HCT116 (cell line): Measurements from ENCODE around the gene PRKCZ. TPM values are rescaled to one million over a fixed set of nuclear protein-coding genes. Genes with fewer than 3 reads are reported as not detected.

Experiments
- ATAC-seq: fragments of 200-7000 bp; cut with Tn5 transposase; 2 replicates; pipeline ENCODE4 v1.9.1; 2020; ENCODE audit warnings: mild to moderate bottlenecking, moderate library complexity
- BruUV-seq: library from RNA; stranded (reverse); fragments of 400-500 nt; replicated peaks from 2 replicates; lab custom pipeline; 2021; lab: Mats Ljungman, UMichigan
- CTCF ChIA-PET: fragments of 300-600 bp; sonication (Branson Sonifier 250); formaldehyde crosslinking; loops from one replicate; lab custom pipeline; 2021; ENCODE audit warnings: antibody characterized with exemption; lab: Charles Lee
- POLR2A ChIA-PET: fragments of 300-600, 350-600 bp; sonication (Branson Sonifier 250); formaldehyde crosslinking; loops from one replicate; lab custom pipeline; 2021; ENCODE audit warnings: antibody characterized with exemption; lab: Charles Lee
- RAD21 ChIA-PET, 2 experiments: fragments of 300-600 bp; sonication (Branson Sonifier 250); formaldehyde crosslinking; loops; one replicate each; lab custom pipeline; 2023; ENCODE audit warnings: low total read pairs in 2 of 2; ENCODE audit not compliant: uncharacterized antibody in 2 of 2, unreplicated experiment in 2 of 2, low non-redundant PET in 1 of 2; lab: Charles Lee
- DNase-seq: peaks from one replicate; pipeline ENCODE4 v3.0.0-alpha.2; 2010; ENCODE audit warnings: low read depth, low spot score
- H2AFZ ChIP-seq: fragments of 200-600 bp; shearing (Covaris generic), sonication (generic); 2 replicates; pipeline ENCODE4 v1.6.1; 2017; ENCODE audit warnings: low read depth, mixed run types, mixed read lengths, antibody characterized with exemption, low read length; ENCODE audit not compliant: poor library complexity, severe bottlenecking
- H3K27ac ChIP-seq: 2 replicates; pipeline ENCODE4 v1.5.1; 2012; ENCODE audit warnings: low read depth, low read length
- H3K27me3 ChIP-seq: fragments of 200-600 bp; sonication (generic); 2 replicates; pipeline ENCODE4 v1.6.1; 2016; ENCODE audit warnings: mixed run types, low read length, mixed read lengths; ENCODE audit not compliant: insufficient read depth
- H3K36me3 ChIP-seq, 2 experiments: fragments of 200-500 bp in 1 of 2; fragments of 200-600 bp in 1 of 2; sonication (Bioruptor generic) in 1 of 2; sonication (generic) in 1 of 2; 2 replicates each; pipeline versions ENCODE4 v1.5.1 to v1.6.1; 2014 to 2016; ENCODE audit warnings: low read length in 2 of 2, inconsistent platforms in 1 of 2, mixed read lengths in 1 of 2, mixed run types in 1 of 2; ENCODE audit not compliant: insufficient read depth in 2 of 2, control insufficient read depth in 1 of 2
- H3K4me1 ChIP-seq, 2 experiments: fragments of 200-600 bp in 1 of 2; sonication (generic) in 1 of 2; 2 replicates each; pipeline versions ENCODE4 v1.5.1 to v1.6.1; 2012 to 2017; ENCODE audit warnings: low read length in 2 of 2, inconsistent platforms in 1 of 2, mild to moderate bottlenecking in 1 of 2, mixed read lengths in 1 of 2, mixed run types in 1 of 2, moderate library complexity in 1 of 2; ENCODE audit not compliant: insufficient read depth in 2 of 2, control insufficient read depth in 1 of 2
- H3K4me2 ChIP-seq: fragments of 200-600 bp; sonication (generic); 2 replicates; pipeline ENCODE4 v1.6.1; 2017; ENCODE audit warnings: mixed run types, low read length, mixed read lengths
- H3K4me3 ChIP-seq, 2 experiments: fragments of 200-600 bp in 1 of 2; sonication (generic) in 1 of 2; replicated peaks in 1 of 2; 2 replicates each; pipeline ENCODE4 v1.5.1; 2011 to 2016; ENCODE audit warnings: low read length in 2 of 2, control low read depth in 1 of 2, low read depth in 1 of 2, mild to moderate bottlenecking in 1 of 2, mixed read lengths in 1 of 2, mixed run types in 1 of 2
- H3K79me2 ChIP-seq: fragments of 200-600 bp; sonication (generic); 2 replicates; pipeline ENCODE4 v1.6.1; 2017; ENCODE audit warnings: mild to moderate bottlenecking, mixed run types, low read length, moderate library complexity, mixed read lengths; ENCODE audit not compliant: insufficient read depth
- H3K9ac ChIP-seq: fragments of 200-600 bp; sonication (generic); 2 replicates; pipeline ENCODE4 v1.6.1; 2016; ENCODE audit warnings: low read length, mixed read lengths
- H3K9me2 ChIP-seq: fragments of 200-600 bp; sonication (generic), shearing (Covaris generic); 2 replicates; pipeline ENCODE4 v1.6.1; 2017; ENCODE audit warnings: mixed run types, mild to moderate bottlenecking, moderate library complexity; ENCODE audit not compliant: insufficient read depth
- H3K9me3 ChIP-seq, 2 experiments: fragments of 200-500 bp in 1 of 2; fragments of 200-600 bp in 1 of 2; sonication (Bioruptor generic) in 1 of 2; sonication (generic) in 1 of 2; 2 replicates each; pipeline ENCODE4 v1.6.1; 2014 to 2017; ENCODE audit warnings: low read length in 2 of 2, mixed read lengths in 2 of 2, inconsistent platforms in 1 of 2, low read depth in 1 of 2, mild to moderate bottlenecking in 1 of 2, mixed run types in 1 of 2, moderate library complexity in 1 of 2; ENCODE audit not compliant: control insufficient read depth in 1 of 2, insufficient read depth in 1 of 2
- H4K20me1 ChIP-seq: fragments of 200-600 bp; sonication (generic), shearing (Covaris generic); 2 replicates; pipeline ENCODE4 v1.6.1; 2017; ENCODE audit warnings: mixed run types, mild to moderate bottlenecking, moderate library complexity; ENCODE audit not compliant: insufficient read depth
- ATF3 ChIP-seq: IDR thresholded peaks from 2 replicates; pipeline ENCODE4 v1.6.1; 2012
- CBX3 ChIP-seq: IDR thresholded peaks from 2 replicates; pipeline ENCODE4 v1.6.1; 2012; ENCODE audit warnings: low read depth
- CEBPB ChIP-seq: IDR thresholded peaks from 2 replicates; pipeline ENCODE4 v1.6.1; 2012; ENCODE audit warnings: low read depth
- EGR1 ChIP-seq: IDR thresholded peaks from 2 replicates; pipeline ENCODE4 v1.6.1; 2012; ENCODE audit warnings: low read depth
- ELF1 ChIP-seq: IDR thresholded peaks from 2 replicates; pipeline ENCODE4 v1.6.1; 2012; ENCODE audit warnings: low read depth, borderline replicate concordance
- EZH2 ChIP-seq: fragments of 200-600 bp; sonication (generic); IDR thresholded peaks from 2 replicates; pipeline ENCODE4 v1.6.1; 2017; ENCODE audit warnings: antibody characterized with exemption, mixed run types
- EZH2phosphoT487 ChIP-seq: fragments of 200-600 bp; IDR thresholded peaks from 2 replicates; pipeline ENCODE4 v1.6.1; 2018; ENCODE audit warnings: antibody characterized with exemption, borderline replicate concordance
- FOSL1 ChIP-seq: IDR thresholded peaks from 2 replicates; pipeline ENCODE4 v1.6.1; 2012; ENCODE audit warnings: low read depth
- POLR2A ChIP-seq: IDR thresholded peaks from 2 replicates; pipeline ENCODE4 v1.7.0; 2011; ENCODE audit warnings: borderline replicate concordance; ENCODE audit not compliant: insufficient read depth, insufficient read length; ENCODE audit errors: extremely low read depth
- RAD21 ChIP-seq: IDR thresholded peaks from 2 replicates; pipeline ENCODE4 v1.6.1; 2012; ENCODE audit warnings: low read depth, mild to moderate bottlenecking
- SP1 ChIP-seq: IDR thresholded peaks from 2 replicates; pipeline ENCODE4 v1.6.1; 2012; ENCODE audit warnings: low read depth
- SRF ChIP-seq: IDR thresholded peaks from 2 replicates; pipeline ENCODE4 v1.6.1; 2012; ENCODE audit warnings: low read depth
- TCF7L2 ChIP-seq: IDR thresholded peaks from 2 replicates; pipeline ENCODE4 v1.7.0; 2011; ENCODE audit warnings: borderline replicate concordance, inconsistent platforms; ENCODE audit not compliant: insufficient read depth, insufficient read length; ENCODE audit errors: extremely low read depth
- YY1 ChIP-seq: IDR thresholded peaks from 2 replicates; pipeline ENCODE4 v1.6.1; 2011; ENCODE audit warnings: low read length, low read depth, moderate library complexity, mild to moderate bottlenecking; ENCODE audit not compliant: insufficient replicate concordance; ENCODE audit errors: extremely low read depth
- ZFX ChIP-seq: fragments of 450-650 bp; IDR thresholded peaks from 2 replicates; pipeline ENCODE4 v1.6.1; 2017
- intact Hi-C: fragments of 100-400 bp; cut with micrococcal nuclease; formaldehyde crosslinking; loops from 2 replicates; pipeline ENCODE4 v1.10.0; 2022
- total RNA-seq: library from RNA; stranded (reverse); gene quantifications from one replicate; pipeline ENCODE4 v1.2.1, GENCODE V29; 2021; ENCODE audit not compliant: unreplicated experiment
- TF ChIP-seq, protein P1 (sequence below): IDR thresholded peaks from 2 replicates; pipeline ENCODE4 v1.6.1; 2012

The PRKCZ gene
- total RNA-seq, 1 experiment from 2014 or later = 46.8 TPM

DNA sequence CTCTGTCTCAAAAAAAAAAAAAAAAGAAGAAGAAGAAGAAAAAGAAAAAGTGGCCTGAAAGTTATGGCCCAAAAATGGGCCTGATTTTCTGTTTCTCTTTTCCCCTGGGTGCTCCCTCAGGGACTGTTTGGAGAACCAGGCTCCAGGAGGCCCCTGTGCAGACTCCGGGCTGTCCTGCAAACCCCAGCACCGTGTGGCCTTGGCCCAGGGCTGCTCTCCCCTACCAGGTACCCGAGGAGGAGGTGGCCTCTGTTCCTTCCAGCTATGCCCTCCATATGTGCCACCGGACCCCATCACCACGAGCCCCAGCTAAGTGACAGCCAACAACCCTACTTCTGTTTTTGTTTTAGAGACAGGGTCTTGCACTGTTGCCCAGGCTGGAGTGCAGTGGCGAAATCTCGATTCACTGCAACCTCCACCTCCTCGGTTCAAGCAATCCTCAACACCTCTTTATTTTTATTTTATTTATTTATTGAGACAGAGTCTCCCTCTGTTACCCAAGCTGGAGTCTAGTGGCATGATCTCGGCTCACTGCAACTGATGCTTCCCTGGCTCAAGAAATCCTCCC lies 151.9 kb downstream of the PRKCZ start:
- H3K9ac ChIP-seq = no peak overlapping the region
- H3K9me3 ChIP-seq = no peaks in the 10 kb centered on the region
- no peak overlapping the region for H2AFZ ChIP-seq
- H3K9me2 ChIP-seq = no peaks in the 10 kb centered on the region
- POLR2A ChIA-PET = no interaction called here
- intact Hi-C loops = no loop called here
- DNase-seq (no peak), ATAC-seq (no peak)
- RAD21 ChIA-PET = no interaction called here
- no peak overlapping the region for H3K27ac ChIP-seq
- H3K4me1 ChIP-seq = peaks cover 16 to 34% of the 10 kb centered on the region in 2 experiments; a peak in 3 of 4 replicates
- BruUV-seq = no TSS peak
- H3K4me3 ChIP-seq = no peak overlapping the region
- no peaks in the 10 kb centered on the region for H3K36me3 ChIP-seq
- H3K27me3 ChIP-seq = no peaks in the 10 kb centered on the region
- H3K79me2 ChIP-seq = no peaks in the 10 kb centered on the region
- TF ChIP-seq EGR1 (no peak), ATF3 (no peak), TCF7L2 (no peak), SP1 (no peak), CEBPB (no peak), EZH2 (no peak), POLR2A (no peak), RAD21 (no peak), CBX3 (no peak), EZH2phosphoT487 (no peak), ELF1 (no peak), SRF (no peak), ZFX (no peak), FOSL1 (no peak), YY1 (no peak)
- TF ChIP-seq, protein P1, sequence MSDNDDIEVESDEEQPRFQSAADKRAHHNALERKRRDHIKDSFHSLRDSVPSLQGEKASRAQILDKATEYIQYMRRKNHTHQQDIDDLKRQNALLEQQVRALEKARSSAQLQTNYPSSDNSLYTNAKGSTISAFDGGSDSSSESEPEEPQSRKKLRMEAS = no peak
- H4K20me1 ChIP-seq = no peaks in the 10 kb centered on the region
- CTCF ChIA-PET = interaction anchor here (1.6 kb wide), 1 partner anchor 180 kb away, joined by 7 read pairs; no protein-coding TSS in a partner anchor
- H3K4me2 ChIP-seq = no peak overlapping the region
